ENCODE measurements around the gene PF4V1.

PF4V1 gene

DNA sequence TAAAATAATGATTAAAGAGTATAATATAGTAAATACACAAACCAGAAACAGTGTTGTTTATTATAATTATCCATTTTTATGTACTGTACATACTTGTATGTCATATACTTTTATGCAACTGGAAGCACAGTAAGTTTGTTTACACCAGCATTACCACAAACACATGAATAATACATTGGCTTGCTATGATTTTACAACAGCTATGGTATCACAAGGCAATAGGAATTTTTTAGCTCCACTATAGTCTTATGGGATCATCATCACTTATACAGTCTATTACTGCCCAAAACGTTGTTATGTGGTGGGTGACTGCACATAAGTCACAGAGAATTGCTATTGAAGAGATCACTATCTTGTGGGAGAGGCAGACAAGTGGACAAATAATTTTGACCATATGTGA is 1.8 kb upstream of the PF4V1 start:
- DNase-seq (ENCODE audit: extremely low spot score), result no peak
- CTCF ChIA-PET, result interaction anchor here (0.9 to 1.6 kb wide), 4 partner anchors 11 to 35 kb away, joined by 3 to 4 read pairs (median 4); no protein-coding TSS in a partner anchor
- TF ChIP-seq, protein P1, sequence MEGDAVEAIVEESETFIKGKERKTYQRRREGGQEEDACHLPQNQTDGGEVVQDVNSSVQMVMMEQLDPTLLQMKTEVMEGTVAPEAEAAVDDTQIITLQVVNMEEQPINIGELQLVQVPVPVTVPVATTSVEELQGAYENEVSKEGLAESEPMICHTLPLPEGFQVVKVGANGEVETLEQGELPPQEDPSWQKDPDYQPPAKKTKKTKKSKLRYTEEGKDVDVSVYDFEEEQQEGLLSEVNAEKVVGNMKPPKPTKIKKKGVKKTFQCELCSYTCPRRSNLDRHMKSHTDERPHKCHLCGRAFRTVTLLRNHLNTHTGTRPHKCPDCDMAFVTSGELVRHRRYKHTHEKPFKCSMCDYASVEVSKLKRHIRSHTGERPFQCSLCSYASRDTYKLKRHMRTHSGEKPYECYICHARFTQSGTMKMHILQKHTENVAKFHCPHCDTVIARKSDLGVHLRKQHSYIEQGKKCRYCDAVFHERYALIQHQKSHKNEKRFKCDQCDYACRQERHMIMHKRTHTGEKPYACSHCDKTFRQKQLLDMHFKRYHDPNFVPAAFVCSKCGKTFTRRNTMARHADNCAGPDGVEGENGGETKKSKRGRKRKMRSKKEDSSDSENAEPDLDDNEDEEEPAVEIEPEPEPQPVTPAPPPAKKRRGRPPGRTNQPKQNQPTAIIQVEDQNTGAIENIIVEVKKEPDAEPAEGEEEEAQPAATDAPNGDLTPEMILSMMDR (IDR thresholded peaks at IDR 0.05; ENCODE audit: control extremely low read depth, extremely low read depth, low read depth, missing control alignments), result no peak
- POLR2A ChIA-PET, result no interaction called here

DNA sequence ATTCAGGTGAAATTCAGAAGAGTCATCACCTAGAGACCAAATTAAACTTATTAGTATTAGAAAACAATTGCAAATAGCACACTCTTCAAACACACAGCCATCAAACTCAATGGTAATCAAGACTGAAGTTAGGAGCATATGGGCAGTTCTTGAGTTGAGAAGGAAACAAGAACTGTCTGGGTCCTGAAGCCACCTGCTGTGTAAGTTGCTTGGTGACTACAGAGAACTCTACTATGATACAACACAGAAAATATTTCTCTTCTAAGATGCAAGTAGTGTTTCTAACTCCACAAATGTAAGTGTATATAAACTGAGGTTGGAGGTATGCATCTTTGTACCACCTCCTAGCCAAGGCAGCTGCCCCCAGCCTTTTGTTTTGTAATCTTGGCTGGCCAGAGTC is 325 bp upstream of the PF4V1 start:
- DNase-seq (ENCODE audit: extremely low spot score), result no peak
- ChIA-PET CTCF (no interaction called here), POLR2A (no interaction called here)
- TF ChIP-seq, protein P1 (IDR thresholded peaks at IDR 0.05; ENCODE audit: control extremely low read depth, extremely low read depth, low read depth, missing control alignments), result no peak

DNA sequence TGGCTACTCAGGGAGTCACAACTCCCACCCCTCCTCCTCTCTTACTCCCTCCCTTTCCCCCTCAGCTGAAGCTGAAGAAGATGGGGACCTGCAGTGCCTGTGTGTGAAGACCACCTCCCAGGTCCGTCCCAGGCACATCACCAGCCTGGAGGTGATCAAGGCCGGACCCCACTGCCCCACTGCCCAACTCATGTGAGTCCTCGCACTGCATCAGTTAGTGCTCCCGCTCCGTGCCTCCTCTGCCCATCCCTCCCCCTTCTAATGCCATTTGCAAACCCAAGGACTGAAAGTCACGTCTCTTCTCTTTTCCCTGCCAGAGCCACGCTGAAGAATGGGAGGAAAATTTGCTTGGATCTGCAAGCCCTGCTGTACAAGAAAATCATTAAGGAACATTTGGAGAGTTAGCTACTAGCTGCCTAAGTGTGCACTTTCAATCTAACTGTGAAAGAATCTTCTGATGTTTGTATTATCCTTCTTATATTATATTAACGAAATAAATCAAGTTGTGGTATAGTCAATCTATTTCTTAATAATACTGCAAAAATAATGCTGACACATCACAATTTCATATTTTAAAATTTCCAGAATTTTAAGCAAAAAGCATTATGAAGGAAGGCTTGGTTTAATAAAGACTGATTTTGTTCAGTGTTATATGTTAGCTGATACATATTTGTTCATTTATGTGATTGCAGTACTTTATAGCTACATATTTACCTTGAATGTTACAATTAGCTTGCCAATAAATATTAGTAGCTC is 800 bp downstream of the PF4V1 start:
- TF ChIP-seq, protein P1 (IDR thresholded peaks at IDR 0.05; ENCODE audit: control extremely low read depth, extremely low read depth, low read depth, missing control alignments), result no peak
- POLR2A ChIA-PET, result no interaction called here

DNA sequence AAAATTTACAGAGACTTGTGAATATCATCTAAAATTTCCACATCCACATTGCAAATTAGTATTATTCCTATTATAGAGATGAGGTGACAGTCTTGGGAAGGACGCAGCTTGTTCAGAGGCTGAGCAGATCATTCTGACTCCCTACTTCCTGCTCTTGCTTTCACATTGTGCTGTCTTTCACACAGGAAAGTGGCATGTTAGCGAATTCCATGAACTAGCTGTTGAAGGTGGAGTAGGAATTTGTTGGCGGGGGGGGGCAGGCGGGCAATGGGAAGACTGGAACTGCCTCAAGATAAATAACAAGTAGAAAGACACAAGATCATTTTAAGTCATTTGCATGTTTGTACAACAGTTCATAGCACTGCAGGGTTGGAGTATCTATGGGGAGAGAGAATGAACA is 2.3 kb downstream of the PF4V1 start:
- TF ChIP-seq, protein P1 (IDR thresholded peaks at IDR 0.05; ENCODE audit: control extremely low read depth, extremely low read depth, low read depth, missing control alignments), result no peak
- POLR2A ChIA-PET, result no interaction called here
- DNase-seq (ENCODE audit: extremely low spot score), result no peak
- CTCF ChIA-PET, result interaction anchor here (1.0 kb wide), 1 partner anchor 12 kb away, joined by 3 read pairs; no protein-coding TSS in a partner anchor

More for the DNA sequence above, 800 bp downstream of the PF4V1 start:
- CTCF ChIA-PET, result no interaction called here
- DNase-seq (ENCODE audit: extremely low spot score), result no peak

DNA sequence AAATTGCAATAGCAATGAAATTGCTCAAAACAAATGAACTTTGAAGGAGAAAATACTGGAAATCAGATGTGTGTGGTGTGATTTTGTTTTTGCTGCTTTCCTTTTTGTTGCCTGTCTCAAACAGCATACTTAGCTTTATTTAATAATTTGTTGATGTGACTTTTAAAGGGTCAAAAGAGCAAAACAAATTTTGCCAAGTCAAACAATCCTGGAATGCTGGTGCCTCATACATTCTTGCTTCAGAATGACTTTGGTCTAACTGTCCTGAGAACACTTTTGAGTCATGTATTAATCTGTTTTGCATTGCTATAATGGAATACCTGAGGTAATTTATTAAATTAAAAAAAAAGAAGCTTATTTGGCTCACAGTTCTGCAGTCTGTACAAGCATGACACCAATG is 3.4 kb downstream of the PF4V1 start:
- POLR2A ChIA-PET, result no interaction called here
- TF ChIP-seq, protein P1 (IDR thresholded peaks at IDR 0.05; ENCODE audit: control extremely low read depth, extremely low read depth, low read depth, missing control alignments), result no peak
- DNase-seq (ENCODE audit: extremely low spot score), result no peak
- CTCF ChIA-PET, result no interaction called here

DNA sequence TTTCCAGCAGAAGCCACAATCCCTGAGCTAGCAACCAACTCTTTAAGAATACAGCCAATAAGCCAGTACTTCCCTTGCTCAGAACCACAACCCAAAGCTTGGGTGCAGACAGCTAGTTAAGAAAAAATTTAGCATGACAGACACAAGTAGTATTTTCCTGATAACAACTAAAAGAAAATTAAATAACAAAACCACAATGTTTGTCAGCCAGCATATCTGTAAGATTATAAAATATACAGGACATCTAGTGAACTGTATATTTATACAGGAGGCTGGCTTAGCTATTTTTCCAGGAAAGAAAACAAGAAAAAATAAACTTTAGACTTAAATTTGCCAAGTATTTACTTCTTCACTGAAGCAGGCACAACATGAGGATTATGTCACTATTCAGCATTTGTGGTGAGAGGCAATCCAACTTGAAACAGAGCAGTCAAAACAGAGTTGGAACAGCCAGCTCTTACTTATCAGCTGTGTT is 6.6 kb downstream of the PF4V1 start:
- DNase-seq (ENCODE audit: extremely low spot score), result no peak
- POLR2A ChIA-PET, result no interaction called here
- CTCF ChIA-PET, result interaction anchor here (1.1 to 1.8 kb wide), 7 partner anchors 8 to 198 kb away, joined by 3 to 5 read pairs (median 3); no protein-coding TSS in a partner anchor
- TF ChIP-seq, protein P1 (IDR thresholded peaks at IDR 0.05; ENCODE audit: control extremely low read depth, extremely low read depth, low read depth, missing control alignments), result no peak

All from GM10248 (cell line).